Ectodermal cell (in vitro differentiated cells): ENCODE results near the gene MCRS1.

Source experiments
- H3K27ac ChIP-seq: 2 replicates; pipeline ENCODE4 v1.7.0; 2013; ENCODE audit warnings: mild to moderate bottlenecking, low read depth, low read length; ENCODE audit not compliant: insufficient read depth, poor library complexity, severe bottlenecking
- H3K27me3 ChIP-seq: 2 replicates; pipeline ENCODE4 v1.7.0; 2013; ENCODE audit warnings: mild to moderate bottlenecking, low read length; ENCODE audit not compliant: insufficient read depth, control insufficient read depth, poor library complexity, severe bottlenecking
- H3K36me3 ChIP-seq: one replicate; pipeline ENCODE4 v1.7.0; 2013; ENCODE audit warnings: low read length; ENCODE audit not compliant: control insufficient read depth, insufficient read depth
- H3K4me1 ChIP-seq: one replicate; pipeline ENCODE4 v1.7.0; 2013; ENCODE audit warnings: low read length; ENCODE audit not compliant: control insufficient read depth, insufficient read depth
- H3K4me3 ChIP-seq: 2 replicates; pipeline ENCODE4 v1.7.0; 2013; ENCODE audit warnings: low read depth, low read length, control low read depth; ENCODE audit not compliant: insufficient read depth
- H3K9me3 ChIP-seq: 2 replicates; pipeline ENCODE4 v1.7.0; 2013; ENCODE audit warnings: mild to moderate bottlenecking, low read length, moderate library complexity; ENCODE audit not compliant: control insufficient read depth
- WGBS, 2 experiments: methylation state at CpG; one replicate each; pipeline ENCODE4 v1.1.7; 2013; ENCODE audit warnings: missing lambda C conversion rate in 2 of 2; 5-methylcytosine and 5-hydroxymethylcytosine counted together

Gene MCRS1

DNA sequence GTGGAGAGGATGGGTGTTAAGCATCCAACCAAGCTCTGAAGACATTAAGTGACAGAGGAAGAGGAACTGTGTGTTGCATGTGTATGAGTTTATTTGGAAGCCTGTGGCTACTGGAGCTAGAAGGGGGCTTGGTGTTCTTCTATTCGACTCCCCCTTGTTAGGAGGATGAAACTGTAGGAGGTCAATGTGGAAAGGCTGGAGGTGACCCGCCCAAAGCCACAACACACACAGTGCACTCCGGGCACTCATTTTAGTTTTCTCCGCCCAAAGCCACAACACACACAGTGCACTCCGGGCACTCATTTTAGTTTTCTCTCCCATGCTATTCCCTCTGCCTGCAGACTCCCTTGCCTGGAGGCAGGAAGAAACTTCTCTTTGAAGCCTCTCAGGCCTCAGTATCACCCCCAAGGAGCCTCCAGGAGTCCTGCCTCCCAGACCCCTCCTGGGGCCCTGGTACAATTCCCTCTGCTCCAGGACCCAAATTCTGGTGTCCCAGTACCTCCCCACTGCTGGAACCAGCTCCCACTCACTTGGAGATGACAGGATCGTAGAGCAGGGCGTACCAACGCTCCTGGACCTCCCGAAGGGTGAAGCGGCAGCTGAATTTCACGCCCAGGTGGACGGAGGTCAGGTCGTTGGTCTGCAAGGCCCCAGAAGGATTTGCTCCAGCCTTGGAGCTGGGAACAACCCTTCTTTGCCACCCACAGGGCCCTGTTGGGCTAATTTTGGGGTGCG, 3.8 kb downstream of the MCRS1 start:
- Histone ChIP-seq H3K4me1 (peaks cover 8% of the 10 kb centered on the region), H3K27ac (no peak overlapping the region), H3K27me3 (no peaks in the 10 kb centered on the region), H3K36me3 (peaks cover 53% of the 10 kb centered on the region), H3K4me3 (no peak overlapping the region), H3K9me3 (no peaks in the 10 kb centered on the region)
- WGBS, 2 experiments: 96 to 99% methylated on average over 14 of the region's 14 CpGs

DNA sequence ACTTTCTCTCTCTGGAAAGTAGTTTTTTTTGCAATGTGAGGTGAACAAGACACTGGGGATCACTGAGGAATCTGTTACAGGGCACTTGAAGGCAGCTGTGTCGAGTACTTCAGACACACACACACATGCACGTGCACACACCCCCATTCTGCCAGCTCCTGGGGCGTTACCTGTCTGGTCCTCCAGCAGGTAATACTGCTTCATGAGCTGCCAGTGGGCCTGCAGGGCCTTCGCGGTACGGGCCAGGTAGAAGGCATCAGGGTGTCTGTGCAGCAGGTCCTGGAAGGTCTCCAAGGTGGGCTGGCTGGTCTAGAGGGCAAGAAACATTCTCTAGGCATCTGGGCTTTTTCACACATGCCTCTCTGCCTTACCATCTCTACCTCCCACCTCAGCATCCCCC, 5.1 kb downstream of the MCRS1 start:
- no peaks in the 10 kb centered on the region for H3K27me3 ChIP-seq
- peaks cover 5% of the 10 kb centered on the region for H3K4me1 ChIP-seq
- H3K9me3 ChIP-seq: no peaks in the 10 kb centered on the region
- H3K27ac ChIP-seq: no peak overlapping the region
- WGBS, 2 experiments: 96 to 97% methylated on average over 6 of the region's 6 CpGs
- peaks cover 61% of the 10 kb centered on the region for H3K36me3 ChIP-seq
- H3K4me3 ChIP-seq: no peak overlapping the region

- 96 to 97% methylated on average over 6 of the region's 6 CpGs for WGBS, 2 experiments
- Histone ChIP-seq H3K27ac (no peak overlapping the region), H3K27me3 (no peaks in the 10 kb centered on the region), H3K4me3 (no peak overlapping the region), H3K36me3 (peaks cover 61% of the 10 kb centered on the region), H3K4me1 (peaks cover 5% of the 10 kb centered on the region), H3K9me3 (no peaks in the 10 kb centered on the region)
Measured at GRCh38 chr12:49562233-49562632, 5.7 kb downstream of the MCRS1 start.

- H3K36me3 ChIP-seq: peaks cover 61% of the 10 kb centered on the region
- H3K4me1 ChIP-seq: no peaks in the 10 kb centered on the region
- H3K27ac ChIP-seq: no peak overlapping the region
- H3K9me3 ChIP-seq: no peaks in the 10 kb centered on the region
- H3K4me3 ChIP-seq: no peak overlapping the region
- no peaks in the 10 kb centered on the region for H3K27me3 ChIP-seq
- WGBS, 2 experiments: 95 to 96% methylated on average over 7 of the region's 7 CpGs
Measured at GRCh38 chr12:49560695-49561094, 7.2 kb downstream of the MCRS1 start.

DNA sequence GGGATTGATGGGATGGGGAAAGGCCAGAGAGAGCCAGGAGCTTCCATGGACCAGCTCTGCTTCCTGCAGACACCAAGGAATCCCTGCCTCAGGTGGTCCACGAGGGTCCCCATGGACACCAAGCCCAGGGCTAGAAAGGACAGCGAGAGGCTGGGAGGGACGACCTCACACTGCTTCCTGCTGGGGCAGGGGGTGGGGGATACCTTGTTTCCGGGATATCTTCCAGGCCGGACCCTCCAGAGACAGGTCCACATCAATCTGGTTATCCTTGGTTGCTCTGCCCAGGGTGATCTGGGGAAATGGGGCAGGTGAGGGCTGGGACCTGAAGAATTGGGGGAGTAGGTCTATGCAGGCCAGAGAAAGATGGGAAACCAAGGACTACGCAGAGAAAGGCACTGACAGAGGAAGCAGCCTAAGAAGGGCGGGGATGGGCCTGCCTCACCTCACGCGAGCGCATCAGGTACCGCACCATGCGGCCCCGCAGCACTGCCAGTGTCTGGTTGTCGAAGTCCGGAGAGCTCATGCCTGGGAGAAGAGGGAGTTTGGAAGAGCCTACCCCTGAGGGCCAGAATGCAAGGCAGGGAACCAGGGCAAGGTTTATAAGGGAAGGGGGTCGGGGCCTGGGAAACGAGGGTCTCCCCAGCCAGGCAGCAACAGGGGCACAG, 8.8 kb downstream of the MCRS1 start:
- no peaks in the 10 kb centered on the region for H3K9me3 ChIP-seq
- peaks cover 50% of the 10 kb centered on the region for H3K36me3 ChIP-seq
- no peaks in the 10 kb centered on the region for H3K4me1 ChIP-seq
- no peak overlapping the region for H3K4me3 ChIP-seq
- H3K27me3 ChIP-seq: no peaks in the 10 kb centered on the region
- no peak overlapping the region for H3K27ac ChIP-seq
- 96% methylated on average over 17 of the region's 17 CpGs for WGBS, 2 experiments

GRCh38 chr12:49558526-49558925, 9.4 kb downstream of the MCRS1 start:
- H3K9me3 ChIP-seq: no peaks in the 10 kb centered on the region
- H3K27me3 ChIP-seq: no peaks in the 10 kb centered on the region
- H3K36me3 ChIP-seq: peaks cover 44% of the 10 kb centered on the region
- WGBS, 2 experiments: 96 to 97% methylated on average over 13 of the region's 13 CpGs
- H3K4me1 ChIP-seq: no peaks in the 10 kb centered on the region
- H3K27ac ChIP-seq: no peak overlapping the region
- H3K4me3 ChIP-seq: no peak overlapping the region

- peaks cover 38% of the 10 kb centered on the region for H3K36me3 ChIP-seq
- no peak overlapping the region for H3K4me3 ChIP-seq
- no peaks in the 10 kb centered on the region for H3K9me3 ChIP-seq
- 88 to 90% methylated on average over 7 of the region's 7 CpGs for WGBS, 2 experiments
- H3K27me3 ChIP-seq: no peaks in the 10 kb centered on the region
- H3K27ac ChIP-seq: no peak overlapping the region
- H3K4me1 ChIP-seq: no peaks in the 10 kb centered on the region
Measured at GRCh38 chr12:49557917-49558215, 10.1 kb downstream of the MCRS1 start.

GRCh38 chr12:49557187-49557916, 10.6 kb downstream of the MCRS1 start:
- H3K27me3 ChIP-seq: no peaks in the 10 kb centered on the region
- no peak overlapping the region for H3K27ac ChIP-seq
- H3K36me3 ChIP-seq: peaks cover 34% of the 10 kb centered on the region
- no peaks in the 10 kb centered on the region for H3K9me3 ChIP-seq
- WGBS, 2 experiments: 95 to 96% methylated on average over 18 of the region's 18 CpGs
- no peak overlapping the region for H3K4me3 ChIP-seq
- no peaks in the 10 kb centered on the region for H3K4me1 ChIP-seq

- Histone ChIP-seq H3K4me1 (no peaks in the 10 kb centered on the region), H3K27ac (peak overlapping the region; percentile 36), H3K4me3 (no peak overlapping the region), H3K27me3 (no peaks in the 10 kb centered on the region), H3K9me3 (no peaks in the 10 kb centered on the region), H3K36me3 (peaks cover 28% of the 10 kb centered on the region)
- 95% methylated on average over 12 of the region's 12 CpGs for whole genome bisulfite sequencing, 2 experiments
Measured at GRCh38 chr12:49556391-49557186, 11.4 kb downstream of the MCRS1 start.
